GM12878 (cell line): Measurements from ENCODE around the gene OCA2. TPM values are rescaled to one million over a fixed set of nuclear protein-coding genes. Genes with fewer than 3 reads are reported as not detected.

Source experiments
- ATAC-seq: fragments of 200-7000 bp; cut with Tn5 transposase; 3 replicates; pipeline ENCODE4 v1.9.1; 2020; ENCODE audit warnings: mild to moderate bottlenecking, moderate library complexity
- BruUV-seq: library from RNA; stranded (reverse); fragments of 400-500 nt; replicated peaks from 2 replicates; lab custom pipeline; 2021; lab: Mats Ljungman, UMichigan
- CTCF ChIA-PET: fragments of 300-600 bp; sonication (Branson Sonifier 250); formaldehyde crosslinking; extraction: SDS; loops from one replicate; lab custom pipeline; 2021; ENCODE audit warnings: inconsistent platforms; lab: Yijun Ruan, JAX
- POLR2A ChIA-PET: fragments of 350-600 bp; formaldehyde crosslinking; extraction: SDS; loops from one replicate; lab custom pipeline; 2021; ENCODE audit warnings: inconsistent platforms; lab: Charles Lee
- RAD21 ChIA-PET: fragments of 300-600 bp; sonication (Branson Sonifier 250); formaldehyde crosslinking; loops from one replicate; lab custom pipeline; 2023; ENCODE audit warnings: antibody characterized with exemption; ENCODE audit not compliant: unreplicated experiment; lab: Charles Lee
- SMC1A ChIA-PET: fragments of 300-600 bp; sonication (Branson Sonifier 250); formaldehyde crosslinking; loops from one replicate; lab custom pipeline; 2023; ENCODE audit not compliant: unreplicated experiment, uncharacterized antibody; lab: Charles Lee
- DNase-seq: peaks from one replicate; pipeline ENCODE4 v3.0.0-alpha.2; 2011; ENCODE audit warnings: low read depth, low spot score
- FAIRE-seq: peaks from 3 replicates; lab custom pipeline; 2011; peaks lifted over from hg19 to GRCh38; lab: Jason Lieb, UNC
- H2AFZ ChIP-seq: 2 replicates; pipeline ENCODE4 v1.6.0; 2011; ENCODE audit warnings: low read depth, low read length, control low read depth; ENCODE audit not compliant: control insufficient read depth
- H3K27ac ChIP-seq: 2 replicates; pipeline ENCODE4 v1.5.1; 2011; ENCODE audit warnings: control low read depth; ENCODE audit not compliant: control insufficient read depth, insufficient read depth
- H3K27me3 ChIP-seq, 2 experiments: replicated peaks in 1 of 2; 2 replicates each; pipeline versions ENCODE4 v1.6.0 to v1.6.1; 2011; ENCODE audit warnings: low read length in 1 of 2; ENCODE audit not compliant: control insufficient read depth in 2 of 2, insufficient read depth in 2 of 2
- H3K36me3 ChIP-seq, 2 experiments: 2 replicates each; pipeline ENCODE4 v1.5.1; 2011; ENCODE audit warnings: low read length in 1 of 2; ENCODE audit not compliant: control insufficient read depth in 2 of 2, insufficient read depth in 2 of 2
- H3K4me1 ChIP-seq: 2 replicates; pipeline ENCODE4 v1.6.1; 2011; ENCODE audit warnings: mild to moderate bottlenecking, low read length, moderate library complexity, mixed read lengths; ENCODE audit not compliant: control insufficient read depth, insufficient read depth
- H3K4me2 ChIP-seq: 2 replicates; pipeline ENCODE4 v1.6.0; 2011; ENCODE audit warnings: control low read depth; ENCODE audit not compliant: control insufficient read depth, insufficient read depth
- H3K4me3 ChIP-seq: fragments of 200-600 bp; sonication (generic); 2 replicates; pipeline ENCODE4 v1.5.1; 2016
- H3K79me2 ChIP-seq: 2 replicates; pipeline ENCODE4 v1.6.0; 2011; ENCODE audit warnings: low read length; ENCODE audit not compliant: control insufficient read depth, insufficient read depth
- H3K9ac ChIP-seq: 2 replicates; pipeline ENCODE4 v1.8.0; 2011; ENCODE audit warnings: low read length, control low read depth, mixed read lengths; ENCODE audit not compliant: control insufficient read depth, insufficient read depth
- H3K9me3 ChIP-seq: replicated peaks from 3 replicates; pipeline ENCODE4 v1.5.1; 2011; ENCODE audit warnings: mild to moderate bottlenecking, low read length; ENCODE audit not compliant: control insufficient read depth, insufficient read depth
- H4K20me1 ChIP-seq: 2 replicates; pipeline ENCODE4 v1.6.0; 2011; ENCODE audit not compliant: control insufficient read depth, insufficient read depth
- ATF2 ChIP-seq: IDR thresholded peaks from 2 replicates; pipeline ENCODE4 v1.6.1; 2012; ENCODE audit warnings: low read length, inconsistent platforms
- BCLAF1 ChIP-seq: fragments of 450-650 bp; IDR thresholded peaks from 2 replicates; pipeline ENCODE4 v1.6.1; 2017; ENCODE audit warnings: antibody characterized with exemption, mild to moderate bottlenecking, moderate library complexity
- EP300 ChIP-seq, 2 experiments: fragments of 150-350 bp in 1 of 2; IDR thresholded peaks; 2 replicates each; pipeline ENCODE4 v1.6.1; 2011 to 2012; ENCODE audit warnings: low read depth in 2 of 2, low read length in 2 of 2, borderline replicate concordance in 1 of 2, improper control_type of control experiment in 1 of 2, inconsistent platforms in 1 of 2; ENCODE audit not compliant: control insufficient read depth in 1 of 2
- HCFC1 ChIP-seq: fragments of 150-350 bp; IDR thresholded peaks from 2 replicates; pipeline ENCODE4 v1.6.1; 2014; ENCODE audit warnings: low read length
- HSF1 ChIP-seq: fragments of 150-350 bp; IDR thresholded peaks from 2 replicates; pipeline ENCODE4 v1.6.1; 2014; ENCODE audit warnings: mild to moderate bottlenecking, low read depth, low read length
- IRF4 ChIP-seq: IDR thresholded peaks from 2 replicates; pipeline ENCODE4 v1.6.1; 2011; ENCODE audit warnings: low read depth, low read length
- JUND ChIP-seq: IDR thresholded peaks from 2 replicates; pipeline ENCODE4 v1.6.1; 2012; ENCODE audit warnings: low read depth, mild to moderate bottlenecking, low read length, improper control_type of control experiment, moderate library complexity
- KLF5 ChIP-seq: fragments of 450-650 bp; IDR thresholded peaks from 2 replicates; pipeline ENCODE4 v1.6.1; 2014; ENCODE audit warnings: mild to moderate bottlenecking; ENCODE audit not compliant: partially characterized antibody
- MYB ChIP-seq: fragments of 150-350 bp; IDR thresholded peaks from 2 replicates; pipeline ENCODE4 v1.6.1; 2014; ENCODE audit warnings: mild to moderate bottlenecking, low read depth, low read length, borderline replicate concordance
- NKRF ChIP-seq: fragments of 450-650 bp; conservative IDR thresholded peaks from 2 replicates; pipeline ENCODE4 v1.6.1; 2017; ENCODE audit warnings: mild to moderate bottlenecking, moderate library complexity
- RAD51 ChIP-seq: fragments of 450-650 bp; IDR thresholded peaks from 2 replicates; pipeline ENCODE4 v1.6.1; 2016; ENCODE audit warnings: moderate library complexity, mild to moderate bottlenecking, inconsistent platforms
- SMC3 ChIP-seq: IDR thresholded peaks from 2 replicates; pipeline ENCODE4 v1.6.1; 2011; ENCODE audit warnings: low read length, improper control_type of control experiment, borderline replicate concordance
- TAF1 ChIP-seq: IDR thresholded peaks from 2 replicates; pipeline ENCODE4 v1.6.1; 2011; ENCODE audit warnings: mild to moderate bottlenecking, low read depth, low read length, borderline replicate concordance
- WRNIP1 ChIP-seq: IDR thresholded peaks from 2 replicates; pipeline ENCODE4 v1.6.1; 2011; ENCODE audit warnings: low read depth, low read length, improper control_type of control experiment, borderline replicate concordance
- WGBS: methylation state at CpG from one replicate; pipeline ENCODE4 v1.1.6; 2016; ENCODE audit warnings: low lambda C conversion rate; ENCODE audit not compliant: insufficient replicate concordance, insufficient coverage; ENCODE audit errors: missing lambda C conversion rate; 5-methylcytosine and 5-hydroxymethylcytosine counted together
- in situ Hi-C: fragments of 300-500 bp; cut with MboI; formaldehyde crosslinking; loops from 9 replicates; pipeline ENCODE4 v1.14.3; 2018; ENCODE audit warnings: mixed read lengths
- intact Hi-C: fragments of 100-400 bp; cut with micrococcal nuclease; formaldehyde crosslinking; loops from one replicate; pipeline ENCODE4 v1.14.2; 2022; ENCODE audit not compliant: unreplicated experiment
- polyA plus RNA-seq, 11 experiments: library from polyadenylated mRNA; depleted of rRNA in 4 of 11; unstranded in 6 of 11; stranded (reverse) in 5 of 11; fragments of >200 nt; fragmentation: Nextera tagmentation in 4 of 11; fragmentation: Illumina TruSeq in 1 of 11; extraction: Ambion mirVana in 4 of 11; extraction: Trizol in 1 of 11; gene quantifications; 1 replicate in 1 of 11; 2 replicates in 10 of 11; pipeline versions ENCODE4 v1.2.1 to v1.2.3, GENCODE V29; 2011 to 2016; ENCODE audit warnings: inconsistent platforms in 2 of 11, missing spikeins in 2 of 11, low read depth in 1 of 11
- total RNA-seq, 4 experiments: library from RNA; depleted of rRNA in 3 of 4; stranded (reverse); fragments of >200 nt in 3 of 4; fragmentation: Illumina TruSeq in 1 of 4; extraction: Trizol in 1 of 4; gene quantifications; 2 replicates each; pipeline versions ENCODE4 v1.2.1 to v1.2.3, GENCODE V29; 2013 to 2021

Gene OCA2
- total and polyA plus RNA-seq, 10 of the 15 experiments (the other 5 are each of a cell fraction or from before 2014, with no cell fraction given) = 0.04 to 1.8 TPM; not detected in 8

GRCh38 chr15:28093752-28094535 lies 5.2 kb downstream of the OCA2 start:
- Histone ChIP-seq H3K79me2 (no peaks in the 10 kb centered on the region), H3K27ac (no peak overlapping the region), H3K9ac (no peak overlapping the region), H3K36me3 (no peaks in the 10 kb centered on the region), H4K20me1 (no peaks in the 10 kb centered on the region), H3K4me1 (peaks cover 6% of the 10 kb centered on the region), H3K4me2 (no peak overlapping the region), H3K27me3 (peaks cover 16 to 19% of the 10 kb centered on the region in 2 experiments), H2AFZ (no peak overlapping the region), H3K9me3 (no peaks in the 10 kb centered on the region; the same call in 2 of the 3 replicates), H3K4me3 (no peak overlapping the region)
- intact Hi-C loops (no loop called here), in situ Hi-C loops (no loop called here)
- CTCF ChIA-PET = no interaction called here
- RAD21 ChIA-PET = no interaction called here
- DNase-seq (no peak), FAIRE-seq (no peak), ATAC-seq (no peak)
- WGBS = 53% methylated on average over 20 of the region's 20 CpGs
- SMC1A ChIA-PET = no interaction called here
- BruUV-seq = no TSS peak
- POLR2A ChIA-PET = no interaction called here
- TF ChIP-seq ATF2 (no peak), BCLAF1 (no peak), NKRF (no peak), SMC3 (no peak), IRF4 (no peak), WRNIP1 (no peak), HCFC1 (no peak), RAD51 (no peak), EP300 (IDR thresholded peaks at IDR 0.05; ENCODE audit: borderline replicate concordance in 1 of 2, control insufficient read depth in 1 of 2, low read depth in 2 of 2, low read length in 2 of 2) (no peak), MYB (no peak), JUND (no peak), HSF1 (no peak), TAF1 (no peak), KLF5 (no peak)
